GM12891 (cell line): ENCODE results near the gene RFNG.
A peak's percentile ranks its signal among the peaks of the same experiment; 100 is the strongest.

ENCODE experiments used
- DNase-seq: peaks from one replicate; pipeline ENCODE4 v3.0.0; 2011; ENCODE audit warnings: low spot score; ENCODE audit not compliant: insufficient read length
- FAIRE-seq: peaks from 2 replicates; lab custom pipeline; 2011; peaks lifted over from hg19 to GRCh38; lab: Jason Lieb, UNC
- PAX5 ChIP-seq: IDR thresholded peaks from 2 replicates; pipeline ENCODE4 v1.6.1; 2011; ENCODE audit warnings: low read length, moderate library complexity, mild to moderate bottlenecking; ENCODE audit not compliant: insufficient read depth, severe bottlenecking
- POLR2A ChIP-seq: IDR thresholded peaks from 2 replicates; pipeline ENCODE4 v1.6.1; 2011; ENCODE audit warnings: low read depth, low read length, control low read depth
- POLR2AphosphoS5 ChIP-seq: IDR thresholded peaks from 2 replicates; pipeline ENCODE4 v1.6.1; 2011; ENCODE audit warnings: low read depth, low read length, control low read depth
- POU2F2 ChIP-seq: IDR thresholded peaks from 2 replicates; pipeline ENCODE4 v1.6.1; 2011; ENCODE audit warnings: low read depth, mild to moderate bottlenecking, control low read depth, low read length, moderate library complexity
- SPI1 ChIP-seq: IDR thresholded peaks from 2 replicates; pipeline ENCODE4 v1.6.1; 2011; ENCODE audit warnings: low read depth, low read length, control low read depth
- TAF1 ChIP-seq: IDR thresholded peaks from 2 replicates; pipeline ENCODE4 v1.6.1; 2011; ENCODE audit warnings: low read depth, low read length, control low read depth

Gene RFNG

DNA sequence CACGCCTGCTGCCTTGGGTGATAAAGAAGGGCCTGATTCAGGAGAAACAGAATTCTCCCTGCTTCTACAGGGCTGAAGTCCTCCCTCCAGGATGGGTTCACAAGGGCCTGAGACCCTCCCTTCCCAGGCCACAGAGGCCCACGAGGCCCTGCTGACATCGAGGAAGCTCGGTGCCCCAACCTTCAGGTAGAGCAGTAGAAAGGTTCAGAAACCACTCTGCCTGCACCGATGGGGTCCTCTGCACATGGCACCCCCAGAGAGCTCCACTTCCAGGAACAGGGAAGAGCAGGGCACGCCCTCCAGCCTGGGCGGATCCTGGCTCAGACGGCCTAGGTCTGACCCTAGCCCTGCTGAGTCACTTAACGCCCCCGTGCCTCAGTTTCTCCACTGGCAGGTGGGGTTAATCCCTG, 29.7 kb downstream of the RFNG start:
- peak; percentile 76 for FAIRE-seq
- DNase-seq, result no peak
- TF ChIP-seq POU2F2, result no peak
- TF ChIP-seq PAX5, result no peak
- TF ChIP-seq POLR2AphosphoS5, result no peak
- no peak for TF ChIP-seq POLR2A
- TF ChIP-seq TAF1, result no peak
- TF ChIP-seq SPI1, result no peak

DNA sequence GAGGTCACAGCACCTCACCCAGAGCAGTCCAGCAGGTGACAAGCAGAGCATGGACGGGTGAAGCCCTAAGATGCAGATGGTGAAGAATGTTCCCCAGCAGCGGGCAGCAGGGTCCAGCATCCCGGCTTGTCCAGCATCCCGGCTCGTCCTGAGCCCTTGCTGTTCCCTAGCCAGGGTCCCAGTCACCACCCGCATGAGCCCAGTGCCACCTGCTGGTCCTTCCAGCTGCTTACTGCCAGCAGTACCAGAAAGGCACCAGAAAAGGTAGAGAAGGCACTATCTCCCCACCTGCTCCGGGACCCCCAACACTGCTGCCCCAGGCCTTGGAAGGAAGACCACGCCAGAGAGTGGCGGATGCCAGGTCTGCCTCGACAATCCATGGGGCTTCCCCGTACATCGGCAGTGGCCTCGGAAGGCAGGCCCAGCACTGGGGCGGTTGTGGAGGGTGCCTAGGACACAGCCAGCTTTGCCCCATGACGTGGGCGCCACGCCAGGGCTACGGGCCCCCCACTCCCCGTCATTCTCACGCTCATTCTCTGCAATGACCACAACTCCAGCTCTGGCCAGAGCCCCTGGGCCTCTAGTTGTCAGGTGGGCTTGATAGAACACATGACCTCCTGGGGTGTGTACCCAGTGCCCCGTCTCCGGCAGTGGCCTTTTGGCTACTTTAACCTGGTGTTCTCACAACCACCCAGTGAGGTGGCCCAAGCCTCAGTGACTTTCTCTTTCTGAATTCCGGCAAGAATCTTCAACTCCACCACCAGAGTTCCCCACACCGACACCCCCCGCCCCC, 30.3 kb downstream of the RFNG start:
- no peak for TF ChIP-seq PAX5
- TF ChIP-seq POLR2A, result no peak
- no peak for TF ChIP-seq SPI1
- TF ChIP-seq POLR2AphosphoS5, result no peak
- TF ChIP-seq POU2F2, result no peak
- TF ChIP-seq TAF1, result no peak
- FAIRE-seq (peak; percentile 91), DNase-seq (no peak)

DNA sequence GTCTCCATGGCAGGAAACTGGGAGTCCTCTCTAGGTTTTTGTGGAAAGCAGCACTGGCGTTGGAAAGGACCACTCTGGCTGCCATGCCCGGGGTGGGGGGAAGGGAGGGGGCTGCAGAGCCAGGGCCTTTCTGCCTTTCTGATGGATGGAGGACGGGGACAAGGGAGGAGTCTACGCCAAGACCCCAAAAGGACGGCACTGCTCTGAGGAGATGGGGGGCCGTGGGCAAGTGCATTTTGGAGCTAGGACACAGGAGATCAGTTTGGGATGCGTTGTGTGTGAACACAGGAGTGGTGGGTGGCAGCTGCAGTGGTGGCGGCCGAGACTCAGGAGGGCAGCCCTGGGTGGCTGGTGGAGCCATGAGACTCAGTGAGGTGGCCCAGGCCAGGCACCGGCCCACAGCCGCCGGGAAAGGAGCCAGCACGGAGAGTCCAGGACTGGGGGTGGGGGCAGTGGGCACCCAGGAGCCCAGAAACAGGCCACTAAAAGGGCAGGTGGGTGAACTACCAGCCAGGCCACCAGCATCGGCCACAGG, 31.0 kb downstream of the RFNG start:
- FAIRE-seq, result no peak
- DNase-seq, result no peak
- no peak for TF ChIP-seq POLR2AphosphoS5
- TF ChIP-seq SPI1, result no peak
- TF ChIP-seq POU2F2, result no peak
- TF ChIP-seq POLR2A, result no peak
- no peak for TF ChIP-seq PAX5
- TF ChIP-seq TAF1, result no peak

DNA sequence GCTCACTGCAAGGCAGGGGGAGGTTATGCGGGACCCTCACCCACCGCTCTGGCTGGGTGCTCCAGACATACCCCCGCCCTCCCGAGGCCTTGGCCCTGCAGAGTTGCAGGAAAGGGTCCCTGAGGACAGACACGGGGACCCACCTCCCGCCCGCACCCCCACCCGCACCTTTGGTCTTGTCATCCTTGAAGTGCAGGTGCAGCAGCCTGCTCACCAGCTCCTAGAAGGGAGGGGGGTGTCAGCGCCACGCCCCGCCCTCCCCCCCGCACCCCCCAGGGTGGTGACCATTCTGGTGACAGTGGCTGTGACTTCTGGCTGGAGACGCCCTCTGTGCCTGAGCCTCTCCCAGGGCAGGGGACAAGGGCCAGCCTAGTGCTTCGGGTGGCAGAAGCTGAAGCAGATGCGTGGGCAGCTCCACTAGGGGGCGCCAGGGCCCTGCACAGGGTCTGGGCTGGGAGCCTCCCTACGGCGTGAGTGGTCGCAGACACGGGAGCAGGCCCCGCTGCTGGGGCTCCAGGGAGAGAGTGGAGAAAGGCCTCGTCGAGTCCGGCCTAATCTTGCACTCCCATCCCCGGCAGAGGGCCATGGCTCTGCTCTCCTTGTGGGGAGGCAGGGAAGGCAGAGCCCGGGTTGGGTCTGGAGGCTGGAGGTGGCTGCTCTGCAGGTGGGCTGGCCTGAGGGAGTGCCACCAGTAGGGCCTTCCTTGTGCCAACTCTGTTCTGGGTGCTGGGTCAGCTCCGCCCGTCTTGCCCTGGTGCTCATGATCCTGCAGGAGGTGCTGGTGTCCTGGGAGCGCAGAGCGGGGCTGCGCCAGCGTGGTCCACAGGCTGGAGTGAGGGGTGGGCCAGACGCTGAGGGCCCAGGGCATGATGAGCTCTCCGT, 31.7 kb downstream of the RFNG start:
- TF ChIP-seq SPI1, result no peak
- peak; percentile 80 for FAIRE-seq
- peak; percentile 85 for DNase-seq

DNA sequence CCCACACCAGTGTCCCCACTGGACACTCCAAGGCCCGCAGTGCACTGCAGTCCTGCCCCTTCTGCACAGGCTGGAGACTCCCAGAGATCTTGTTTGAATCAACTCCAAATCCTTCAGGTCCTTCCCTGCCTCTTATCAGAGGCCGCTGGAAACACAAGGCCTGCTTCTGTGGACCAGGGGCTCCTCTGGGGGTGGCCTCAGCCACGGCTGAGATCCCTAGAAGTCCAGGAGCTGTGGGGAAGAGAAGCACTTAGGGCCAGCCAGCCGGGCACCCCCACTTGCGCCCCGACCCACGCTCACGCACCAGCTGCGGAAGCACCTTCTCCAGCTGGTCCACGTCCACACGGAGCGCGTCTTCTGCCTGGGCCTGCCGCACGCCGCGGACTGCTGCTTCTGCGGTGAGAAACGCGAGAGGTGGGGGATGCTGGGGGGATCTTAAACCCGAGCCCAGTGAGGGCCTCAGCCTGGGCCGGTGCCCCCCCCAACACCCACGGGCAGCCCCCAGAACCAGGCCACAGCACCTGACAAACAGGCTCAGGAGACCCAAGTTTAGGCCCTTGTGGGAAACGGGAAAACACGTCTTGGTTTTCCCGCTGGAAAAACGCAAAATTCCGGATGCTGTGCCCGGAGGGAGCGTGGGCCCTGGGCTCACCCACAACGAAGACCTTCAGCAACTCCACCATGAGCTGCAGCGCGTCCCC, 32.5 kb downstream of the RFNG start:
- no peak for FAIRE-seq
- TF ChIP-seq POLR2A, result no peak
- no peak for TF ChIP-seq TAF1
- TF ChIP-seq POLR2AphosphoS5, result no peak
- no peak for TF ChIP-seq POU2F2
- no peak for TF ChIP-seq PAX5
- no peak for TF ChIP-seq SPI1

DNA sequence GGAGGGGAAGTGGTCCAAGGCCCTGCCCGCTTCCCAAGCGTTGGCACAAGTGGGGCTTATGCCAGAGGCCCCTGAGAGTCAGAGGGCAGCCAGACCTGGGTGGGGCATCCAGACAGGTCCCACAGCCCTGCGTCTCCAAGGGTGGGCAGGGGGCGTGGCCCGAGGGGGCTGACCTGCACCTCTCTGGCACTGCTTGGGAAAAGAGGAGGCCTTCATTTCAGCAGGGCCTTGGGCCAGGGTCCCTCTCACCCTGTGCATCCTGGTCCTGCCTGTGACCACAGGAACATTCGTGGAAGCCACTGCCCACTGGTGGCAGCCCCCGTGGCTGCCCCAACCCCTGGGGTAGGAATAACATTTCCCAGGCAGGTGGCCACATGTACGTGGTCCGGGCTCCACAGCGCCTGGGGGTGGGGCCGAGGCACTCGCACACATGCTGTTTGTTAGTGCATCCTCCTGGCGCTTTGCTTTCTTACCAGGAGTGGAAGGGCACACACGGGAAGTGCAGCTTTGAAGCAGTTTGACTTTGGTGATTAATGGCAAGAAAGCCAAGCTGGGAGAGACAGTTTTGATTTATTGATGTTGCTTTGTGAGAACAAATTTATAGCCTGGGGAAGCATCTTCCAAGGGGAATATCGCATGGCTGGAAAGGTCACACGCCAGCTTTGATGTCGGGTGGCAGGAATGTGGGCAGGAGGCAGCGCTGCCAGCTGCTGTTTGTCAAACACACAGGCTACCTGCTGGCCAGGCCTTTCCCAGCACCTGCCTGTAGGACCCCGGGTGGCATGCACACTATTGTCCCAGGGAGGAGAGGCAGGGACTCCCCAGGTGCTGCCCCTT, 33.2 kb downstream of the RFNG start:
- FAIRE-seq (no peak), DNase-seq (no peak)
- no peak for TF ChIP-seq POLR2A
- no peak for TF ChIP-seq TAF1
- TF ChIP-seq POU2F2, result no peak
- TF ChIP-seq PAX5, result no peak
- TF ChIP-seq SPI1, result no peak
- no peak for TF ChIP-seq POLR2AphosphoS5

More for the DNA sequence above, 32.5 kb downstream of the RFNG start:
- DNase-seq, result no peak

DNA sequence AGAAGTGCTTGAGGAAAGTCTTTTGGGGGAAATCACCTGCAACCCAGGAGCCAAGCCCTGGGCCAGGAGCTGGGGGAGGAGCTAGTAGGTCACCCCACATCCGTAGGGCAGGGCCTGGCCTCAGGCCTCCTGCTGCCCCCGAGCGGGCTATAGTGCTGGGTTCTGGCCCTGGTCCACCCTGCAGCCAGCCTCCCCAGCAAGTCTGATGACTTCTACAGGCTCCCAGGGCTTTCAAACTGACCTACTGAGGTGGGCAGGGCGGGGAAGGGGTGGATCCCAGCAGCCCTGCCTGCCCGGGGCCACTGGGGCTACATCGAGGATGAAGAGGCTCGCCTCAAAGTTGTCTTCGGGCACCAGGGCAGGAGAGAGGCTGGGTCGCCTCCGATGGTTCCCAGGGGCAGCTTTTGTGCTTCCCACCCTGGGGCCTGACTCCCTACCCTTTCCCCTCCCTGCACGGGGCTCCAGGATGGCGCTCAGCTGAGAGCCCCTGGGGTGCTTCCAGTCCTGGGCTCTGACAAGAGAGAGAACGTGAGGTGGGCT, 33.9 kb downstream of the RFNG start:
- no peak for FAIRE-seq
- DNase-seq, result no peak
- TF ChIP-seq PAX5 (no peak), TAF1 (no peak)

DNA sequence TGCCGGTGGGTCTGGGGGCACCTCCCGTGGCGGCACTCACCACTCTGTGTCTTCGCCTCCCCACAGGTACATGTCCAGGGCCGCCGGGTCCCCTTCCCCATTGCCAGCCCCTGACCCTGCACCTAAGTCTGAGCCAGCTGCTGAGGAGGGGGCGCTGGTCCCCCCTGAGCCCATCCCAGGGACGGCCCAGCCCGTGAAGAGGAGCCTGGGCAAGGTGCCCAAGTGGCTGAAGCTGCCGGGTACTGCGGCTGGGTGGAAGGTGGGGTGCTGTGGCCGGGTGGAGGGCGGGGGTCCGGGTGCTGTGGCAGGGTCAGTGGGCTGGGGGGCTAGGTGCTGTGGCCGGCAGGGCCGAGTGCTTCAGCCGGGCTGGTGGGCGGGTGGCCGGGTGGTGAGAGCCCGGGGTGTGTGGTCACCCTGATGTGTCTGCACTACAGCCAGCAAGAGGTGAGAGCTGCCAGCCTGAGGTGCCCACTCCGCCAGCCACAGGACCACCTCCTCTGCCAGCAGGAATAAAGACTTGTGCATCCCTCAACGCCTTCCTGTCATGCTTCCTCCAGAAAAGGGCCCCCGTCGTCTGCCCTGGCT, 34.6 kb downstream of the RFNG start:
- TF ChIP-seq TAF1, result no peak
- no peak for TF ChIP-seq PAX5
- TF ChIP-seq POU2F2, result no peak
- TF ChIP-seq POLR2A, result no peak
- no peak for TF ChIP-seq SPI1
- no peak for TF ChIP-seq POLR2AphosphoS5
- DNase-seq (no peak), FAIRE-seq (no peak)
